ENCODE results near the gene TBC1D12.

TBC1D12 gene

DNA sequence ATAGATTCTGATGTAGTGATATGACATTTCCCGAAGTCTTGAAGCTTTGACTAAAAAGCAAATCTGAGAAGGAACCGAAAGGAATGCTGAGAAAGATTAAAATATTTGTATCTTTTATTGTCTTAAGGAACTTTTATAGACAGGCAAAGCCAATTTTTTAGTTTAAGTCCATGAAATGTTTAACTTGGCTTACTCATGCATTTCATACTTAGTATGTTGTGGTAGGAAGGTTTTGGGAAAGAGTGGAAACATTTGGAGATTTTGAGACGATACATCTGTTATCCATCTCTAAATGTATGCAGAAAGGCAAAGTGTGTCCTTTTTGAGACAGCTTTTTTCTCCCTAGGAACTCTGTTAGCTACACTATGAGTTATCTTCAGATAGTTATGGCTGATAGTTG lies 10.1 kb downstream of the TBC1D12 start:
- no peak overlapping the region for H3K4me2 ChIP-seq (ENCODE audit: low read length)
- H3K27me3 ChIP-seq (ENCODE audit: low read depth, low read length), result no peaks in the 10 kb centered on the region
- TF ChIP-seq, protein P1, sequence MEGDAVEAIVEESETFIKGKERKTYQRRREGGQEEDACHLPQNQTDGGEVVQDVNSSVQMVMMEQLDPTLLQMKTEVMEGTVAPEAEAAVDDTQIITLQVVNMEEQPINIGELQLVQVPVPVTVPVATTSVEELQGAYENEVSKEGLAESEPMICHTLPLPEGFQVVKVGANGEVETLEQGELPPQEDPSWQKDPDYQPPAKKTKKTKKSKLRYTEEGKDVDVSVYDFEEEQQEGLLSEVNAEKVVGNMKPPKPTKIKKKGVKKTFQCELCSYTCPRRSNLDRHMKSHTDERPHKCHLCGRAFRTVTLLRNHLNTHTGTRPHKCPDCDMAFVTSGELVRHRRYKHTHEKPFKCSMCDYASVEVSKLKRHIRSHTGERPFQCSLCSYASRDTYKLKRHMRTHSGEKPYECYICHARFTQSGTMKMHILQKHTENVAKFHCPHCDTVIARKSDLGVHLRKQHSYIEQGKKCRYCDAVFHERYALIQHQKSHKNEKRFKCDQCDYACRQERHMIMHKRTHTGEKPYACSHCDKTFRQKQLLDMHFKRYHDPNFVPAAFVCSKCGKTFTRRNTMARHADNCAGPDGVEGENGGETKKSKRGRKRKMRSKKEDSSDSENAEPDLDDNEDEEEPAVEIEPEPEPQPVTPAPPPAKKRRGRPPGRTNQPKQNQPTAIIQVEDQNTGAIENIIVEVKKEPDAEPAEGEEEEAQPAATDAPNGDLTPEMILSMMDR (IDR thresholded peaks at IDR 0.05; ENCODE audit: low read depth, low read length), result no peak
- no peak for TF ChIP-seq EZH2phosphoT487 (IDR thresholded peaks at IDR 0.05; ENCODE audit: low read depth)
- H2AFZ ChIP-seq (ENCODE audit: low read depth, low read length), result no peak overlapping the region
- H3K4me3 ChIP-seq (ENCODE audit: low read length), result no peak overlapping the region
- H3K9ac ChIP-seq (ENCODE audit: low read length), result no peak overlapping the region
- peaks cover 71% of the 10 kb centered on the region for H3K79me2 ChIP-seq (ENCODE audit: low read length)
- no peak overlapping the region for H3K27ac ChIP-seq (ENCODE audit: low read length)
- H3K4me1 ChIP-seq (ENCODE audit: low read length), result peaks cover 17% of the 10 kb centered on the region
- peaks cover 29% of the 10 kb centered on the region; the same call in 1 of the 2 replicates for H4K20me1 ChIP-seq (ENCODE audit: insufficient read depth, low read length)
- H3K9me3 ChIP-seq (ENCODE audit: insufficient read depth, low read length), result no peaks in the 10 kb centered on the region
- H3K36me3 ChIP-seq (replicated peaks; ENCODE audit: low read depth, low read length), result no peaks in the 10 kb centered on the region

DNA sequence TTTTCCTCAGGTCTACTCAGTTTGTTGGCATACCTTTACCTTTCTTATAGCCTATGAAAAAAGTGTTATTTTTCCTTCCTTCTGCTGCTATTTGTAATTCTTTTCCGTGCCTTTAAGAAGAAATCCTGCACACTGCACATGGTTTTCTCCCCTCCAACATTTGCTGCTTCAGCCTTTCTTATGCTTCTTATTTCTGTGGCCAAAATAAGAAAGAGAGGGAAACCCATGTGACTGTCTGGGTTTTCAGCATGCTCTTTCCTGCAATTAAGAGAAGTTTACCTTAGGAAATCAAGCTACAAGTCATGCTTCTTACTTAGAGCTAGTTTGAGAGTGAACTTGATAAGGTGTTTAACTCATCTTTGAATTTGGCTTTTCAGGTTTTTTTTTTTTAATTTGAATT lies 11.0 kb downstream of the TBC1D12 start:
- H3K9ac ChIP-seq (ENCODE audit: low read length), result no peak overlapping the region
- peaks cover 29% of the 10 kb centered on the region; the same call in 1 of the 2 replicates for H4K20me1 ChIP-seq (ENCODE audit: insufficient read depth, low read length)
- no peak overlapping the region for H2AFZ ChIP-seq (ENCODE audit: low read depth, low read length)
- no peak overlapping the region for H3K4me2 ChIP-seq (ENCODE audit: low read length)
- H3K79me2 ChIP-seq (ENCODE audit: low read length), result peaks cover 70% of the 10 kb centered on the region
- H3K4me1 ChIP-seq (ENCODE audit: low read length), result peaks cover 17% of the 10 kb centered on the region
- H3K36me3 ChIP-seq (replicated peaks; ENCODE audit: low read depth, low read length), result no peaks in the 10 kb centered on the region
- H3K27me3 ChIP-seq (ENCODE audit: low read depth, low read length), result no peaks in the 10 kb centered on the region
- TF ChIP-seq, protein P1 (IDR thresholded peaks at IDR 0.05; ENCODE audit: low read depth, low read length), result no peak
- TF ChIP-seq EZH2phosphoT487 (IDR thresholded peaks at IDR 0.05; ENCODE audit: low read depth), result no peak
- H3K27ac ChIP-seq (ENCODE audit: low read length), result no peak overlapping the region
- no peaks in the 10 kb centered on the region for H3K9me3 ChIP-seq (ENCODE audit: insufficient read depth, low read length)
- no peak overlapping the region for H3K4me3 ChIP-seq (ENCODE audit: low read length)

DNA sequence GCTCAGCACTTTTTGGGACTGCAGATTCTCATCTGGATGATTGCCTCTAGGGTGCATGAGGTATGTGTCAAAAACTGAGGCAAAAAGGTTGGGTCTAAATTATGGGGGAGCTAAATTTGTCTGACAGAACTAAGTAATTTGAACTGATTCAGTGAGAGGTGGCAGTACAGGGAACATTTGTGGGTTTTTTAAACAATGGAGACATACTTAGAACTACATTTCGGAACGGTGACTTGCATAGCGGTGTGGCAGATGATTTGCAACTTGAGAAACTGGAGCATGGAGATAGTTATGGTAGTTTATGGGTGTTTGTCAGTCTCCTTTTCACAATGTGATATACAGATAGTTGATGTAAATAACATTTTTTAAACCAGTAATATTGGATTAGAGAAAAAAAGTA lies 14.6 kb downstream of the TBC1D12 start:
- H3K4me2 ChIP-seq (ENCODE audit: low read length), result no peak overlapping the region
- no peak overlapping the region for H3K27ac ChIP-seq (ENCODE audit: low read length)
- no peaks in the 10 kb centered on the region for H3K27me3 ChIP-seq (ENCODE audit: low read depth, low read length)
- H4K20me1 ChIP-seq (ENCODE audit: insufficient read depth, low read length), result peaks cover 33% of the 10 kb centered on the region
- peaks cover 2% of the 10 kb centered on the region for H3K36me3 ChIP-seq (replicated peaks; ENCODE audit: low read depth, low read length)
- no peak overlapping the region for H2AFZ ChIP-seq (ENCODE audit: low read depth, low read length)
- H3K4me3 ChIP-seq (ENCODE audit: low read length), result no peak overlapping the region
- no peaks in the 10 kb centered on the region for H3K9me3 ChIP-seq (ENCODE audit: insufficient read depth, low read length)
- no peak for TF ChIP-seq EZH2phosphoT487 (IDR thresholded peaks at IDR 0.05; ENCODE audit: low read depth)
- TF ChIP-seq, protein P1 (IDR thresholded peaks at IDR 0.05; ENCODE audit: low read depth, low read length), result no peak
- H3K4me1 ChIP-seq (ENCODE audit: low read length), result peaks cover 18% of the 10 kb centered on the region
- peaks cover 69% of the 10 kb centered on the region for H3K79me2 ChIP-seq (ENCODE audit: low read length)
- no peak overlapping the region for H3K9ac ChIP-seq (ENCODE audit: low read length)

DNA sequence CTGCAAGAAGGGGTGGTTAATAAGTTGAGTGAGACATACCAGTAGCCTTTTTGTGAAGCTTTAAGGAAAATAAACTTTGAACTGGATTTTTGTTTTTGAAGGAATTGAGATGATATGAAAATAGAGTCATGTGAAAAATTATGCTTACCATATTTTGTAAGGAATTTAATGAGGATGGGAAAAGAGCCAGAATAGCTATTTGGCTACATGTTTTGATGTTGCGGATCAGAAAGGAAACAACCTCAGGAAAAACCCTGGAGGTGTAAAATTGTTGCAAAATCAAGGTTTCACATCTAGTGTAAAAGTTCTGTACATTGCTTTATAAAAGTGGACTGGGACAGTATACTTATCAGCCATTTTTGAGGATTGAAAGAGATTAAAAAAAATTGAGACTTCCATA lies 15.0 kb downstream of the TBC1D12 start:
- H3K27ac ChIP-seq (ENCODE audit: low read length), result no peak overlapping the region
- H3K4me3 ChIP-seq (ENCODE audit: low read length), result no peak overlapping the region
- no peaks in the 10 kb centered on the region for H3K9me3 ChIP-seq (ENCODE audit: insufficient read depth, low read length)
- no peaks in the 10 kb centered on the region for H3K27me3 ChIP-seq (ENCODE audit: low read depth, low read length)
- peaks cover 32% of the 10 kb centered on the region for H4K20me1 ChIP-seq (ENCODE audit: insufficient read depth, low read length)
- H3K79me2 ChIP-seq (ENCODE audit: low read length), result peaks cover 70% of the 10 kb centered on the region
- peaks cover 2% of the 10 kb centered on the region for H3K36me3 ChIP-seq (replicated peaks; ENCODE audit: low read depth, low read length)
- H2AFZ ChIP-seq (ENCODE audit: low read depth, low read length), result no peak overlapping the region
- H3K4me1 ChIP-seq (ENCODE audit: low read length), result peaks cover 14% of the 10 kb centered on the region
- no peak overlapping the region for H3K9ac ChIP-seq (ENCODE audit: low read length)
- TF ChIP-seq, protein P1 (IDR thresholded peaks at IDR 0.05; ENCODE audit: low read depth, low read length), result no peak
- TF ChIP-seq EZH2phosphoT487 (IDR thresholded peaks at IDR 0.05; ENCODE audit: low read depth), result no peak
- H3K4me2 ChIP-seq (ENCODE audit: low read length), result no peak overlapping the region
